ENCODE measurements around the gene XXYLT1.
"Not testable (repeated sequence)": the region's sequence is repeated elsewhere in the genome, so short reads cannot be mapped to it uniquely, and the experiment has no call there.

The XXYLT1 gene

GRCh38 chr3:195112361-195112791 lies 158.6 kb downstream of the XXYLT1 start:
- no peak for DNase-seq (ENCODE audit: low spot score)

DNA sequence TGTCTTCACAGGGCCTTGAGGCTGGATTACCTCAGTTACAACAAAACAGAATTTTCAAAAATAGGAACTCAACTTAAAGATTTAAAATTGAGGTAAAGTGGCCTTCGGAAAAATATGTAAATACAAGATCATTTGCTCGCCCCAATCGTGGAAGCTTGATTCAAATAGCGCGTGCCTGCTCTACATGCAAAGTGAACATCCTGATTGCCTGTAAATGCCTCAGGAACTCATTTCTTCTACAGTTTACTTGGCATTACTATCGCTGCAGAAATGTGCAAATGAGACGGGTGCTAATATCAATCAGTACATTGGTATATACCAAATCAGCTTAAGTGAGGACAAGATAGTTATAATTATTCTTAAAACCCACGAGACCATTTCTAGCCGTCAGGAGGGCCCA lies 159.2 kb downstream of the XXYLT1 start:
- no peak for DNase-seq (ENCODE audit: low spot score)

GRCh38 chr3:195111319-195111705 lies 159.6 kb downstream of the XXYLT1 start:
- no peak for DNase-seq (ENCODE audit: low spot score)

GRCh38 chr3:195110647-195111318 lies 160.2 kb downstream of the XXYLT1 start:
- DNase-seq (ENCODE audit: low spot score): no peak

DNA sequence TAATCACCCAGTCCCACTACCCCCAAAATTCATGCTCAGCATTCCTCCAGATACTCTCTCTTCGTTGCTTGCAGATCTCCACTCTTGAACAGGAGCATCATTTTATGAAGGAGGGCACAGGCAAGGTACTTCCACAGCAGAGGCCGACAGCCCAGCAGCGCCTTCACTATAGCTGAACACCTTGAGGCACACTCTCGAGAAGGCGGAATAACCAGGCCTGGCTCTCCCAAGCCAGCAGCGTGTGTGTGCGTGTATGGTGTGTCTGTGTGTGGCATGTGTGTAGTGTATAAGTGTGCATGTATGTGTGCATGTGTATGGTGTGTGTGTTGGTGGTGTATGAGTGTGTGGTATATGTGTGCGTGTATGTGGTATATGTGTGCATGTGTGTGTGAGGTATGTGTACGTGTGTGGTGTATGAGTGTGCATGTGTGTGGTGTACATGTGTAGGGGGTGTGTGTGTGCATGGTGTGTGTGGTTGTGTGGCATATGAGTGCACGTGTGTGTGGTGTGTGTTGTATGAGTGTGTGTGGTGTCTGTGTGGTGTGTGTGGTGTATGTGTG lies 161.8 kb downstream of the XXYLT1 start:
- no peak for DNase-seq (ENCODE audit: low spot score)

DNA sequence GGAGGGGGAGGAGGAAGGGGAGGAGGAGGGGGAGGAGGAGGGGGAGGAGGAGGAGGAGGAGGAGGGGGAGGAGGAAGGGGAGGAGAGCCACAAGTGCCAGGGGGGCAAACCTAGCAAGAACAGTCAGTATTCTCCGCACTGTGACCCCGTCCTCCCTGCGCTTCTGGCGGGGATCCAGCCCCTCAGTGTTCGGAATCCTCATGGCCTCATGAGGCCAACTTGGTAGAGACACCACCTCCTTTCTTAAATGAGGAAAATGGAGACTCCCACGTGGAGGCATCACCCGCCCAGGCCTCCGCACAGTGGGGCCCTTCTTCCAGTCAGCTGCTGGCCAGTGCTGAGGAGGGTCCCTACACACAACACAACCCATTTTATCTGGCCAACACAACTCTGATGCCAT lies 163.4 kb downstream of the XXYLT1 start:
- DNase-seq (ENCODE audit: low spot score): no peak

- DNase-seq (ENCODE audit: low spot score): not testable (repeated sequence)
These were observed 163.9 kb downstream of the XXYLT1 start for GRCh38 chr3:195107031-195107430.

DNA sequence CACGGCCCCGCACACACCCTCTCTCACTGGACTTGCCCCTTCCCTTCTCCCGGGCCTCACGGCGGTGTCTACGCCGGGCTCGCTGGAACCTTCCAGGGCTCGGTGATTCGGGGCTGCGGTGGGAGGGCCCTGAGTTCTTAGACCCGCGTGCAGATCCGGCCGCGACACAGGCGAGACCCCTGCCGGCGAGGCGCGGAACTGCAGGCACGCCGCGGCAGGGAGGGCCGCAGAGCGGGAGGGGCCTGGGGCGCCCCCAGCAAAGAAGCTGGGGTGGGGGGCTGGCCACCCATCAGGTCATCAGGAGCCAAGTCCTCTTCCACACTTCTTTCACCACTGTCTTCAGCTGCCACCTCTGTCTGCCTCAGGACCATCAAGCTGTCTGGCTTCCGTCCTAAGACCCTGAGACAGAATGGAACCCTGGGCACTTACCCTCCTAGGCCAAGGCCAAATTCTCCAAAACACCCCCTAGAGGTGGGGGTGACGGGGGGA lies 164.5 kb downstream of the XXYLT1 start:
- DNase-seq (ENCODE audit: low spot score): peak; percentile 82

DNA sequence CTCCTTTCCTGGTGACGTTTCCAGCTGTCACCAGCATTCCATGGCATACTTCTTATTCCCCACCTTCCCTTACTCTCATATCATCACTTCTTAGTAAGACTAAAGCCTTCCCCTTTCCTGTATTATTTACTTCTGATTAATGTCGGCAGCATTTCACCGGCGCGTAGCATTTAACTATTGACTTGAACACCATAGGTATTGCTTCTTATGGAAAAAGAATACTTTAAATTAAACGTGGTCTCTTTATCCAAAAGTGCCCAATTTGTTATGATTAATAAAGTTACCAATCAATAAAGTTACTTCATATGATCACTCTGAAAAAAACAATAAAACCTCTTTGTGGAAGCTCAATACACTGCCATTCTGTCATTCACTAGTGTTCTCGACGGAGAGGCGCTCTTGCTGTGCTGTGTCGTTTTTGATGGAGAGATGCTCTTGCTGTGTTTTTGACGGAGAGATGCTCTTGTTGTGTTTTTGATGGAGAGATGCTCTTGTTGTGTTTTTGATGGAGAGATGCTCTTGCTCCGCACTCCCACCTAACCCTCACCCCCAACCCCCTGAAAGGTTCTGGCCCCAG lies 165.0 kb downstream of the XXYLT1 start:
- no peak for DNase-seq (ENCODE audit: low spot score)

GRCh38 chr3:195105389-195105788 lies 165.6 kb downstream of the XXYLT1 start:
- DNase-seq (ENCODE audit: low spot score): no peak

DNA sequence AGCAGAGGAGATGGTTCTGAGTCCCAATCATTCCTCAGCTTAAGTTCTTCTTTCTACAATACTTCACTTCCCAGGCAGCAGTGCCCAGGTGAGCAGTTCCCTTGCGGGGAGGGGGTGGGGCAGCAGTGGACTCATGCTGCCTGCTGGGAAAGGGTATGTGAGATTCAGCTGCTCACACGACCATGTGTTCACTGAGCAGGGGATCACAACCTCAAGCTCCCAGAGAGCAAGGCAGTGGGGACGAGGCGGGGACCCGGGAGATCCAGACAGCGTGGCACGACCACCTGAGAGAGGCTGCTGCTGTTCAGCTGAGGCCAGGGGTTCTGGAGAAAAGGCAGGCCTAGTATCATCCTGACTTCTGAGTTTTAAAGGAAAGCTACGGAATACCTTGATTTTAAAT lies 166.6 kb downstream of the XXYLT1 start:
- no peak for DNase-seq (ENCODE audit: low spot score)

GRCh38 chr3:195103623-195104022 lies 167.3 kb downstream of the XXYLT1 start:
- DNase-seq (ENCODE audit: low spot score): no peak

DNA sequence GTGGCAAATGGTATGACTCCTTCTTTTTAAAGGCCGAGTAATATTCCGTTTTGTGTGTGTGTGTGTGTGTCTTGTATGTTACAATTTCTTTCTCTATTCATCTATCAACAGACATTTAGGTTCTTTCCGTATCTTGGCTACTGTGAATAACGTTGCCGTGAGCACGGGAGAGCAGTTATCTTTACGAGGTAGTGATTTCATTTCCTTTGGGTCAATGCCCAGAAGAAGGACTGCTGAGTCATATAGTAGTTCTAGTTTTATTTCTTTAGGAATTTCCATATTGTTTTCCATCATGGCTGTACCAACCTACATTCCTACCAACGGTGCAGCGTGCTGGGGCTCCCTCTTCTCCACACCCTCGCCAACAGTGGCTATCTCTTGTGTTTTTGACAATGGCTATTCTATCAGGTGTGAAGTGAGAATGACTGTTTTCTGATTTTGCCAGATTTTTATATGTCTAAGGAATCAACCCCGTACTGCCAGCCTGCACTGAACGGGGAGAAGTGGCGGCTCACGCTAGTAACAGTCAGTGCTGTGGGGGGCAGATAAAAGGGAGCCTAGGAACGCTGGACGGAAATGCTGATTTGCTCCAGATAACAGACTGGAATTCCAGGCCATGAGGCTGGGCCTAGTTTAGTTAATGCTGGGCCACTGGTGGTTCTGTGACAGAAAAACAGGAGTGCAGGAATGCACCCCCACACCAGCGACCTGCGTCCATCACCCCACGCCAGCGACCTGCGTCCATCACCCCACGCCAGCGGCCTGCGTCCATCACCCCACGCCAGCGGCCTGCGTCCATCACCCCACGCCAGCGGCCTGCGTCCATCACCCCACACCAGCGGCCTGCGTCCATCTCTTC lies 168.1 kb downstream of the XXYLT1 start:
- DNase-seq (ENCODE audit: low spot score): no peak

GRCh38 chr3:195101927-195102608 lies 168.9 kb downstream of the XXYLT1 start:
- no peak for DNase-seq (ENCODE audit: low spot score)

DNA sequence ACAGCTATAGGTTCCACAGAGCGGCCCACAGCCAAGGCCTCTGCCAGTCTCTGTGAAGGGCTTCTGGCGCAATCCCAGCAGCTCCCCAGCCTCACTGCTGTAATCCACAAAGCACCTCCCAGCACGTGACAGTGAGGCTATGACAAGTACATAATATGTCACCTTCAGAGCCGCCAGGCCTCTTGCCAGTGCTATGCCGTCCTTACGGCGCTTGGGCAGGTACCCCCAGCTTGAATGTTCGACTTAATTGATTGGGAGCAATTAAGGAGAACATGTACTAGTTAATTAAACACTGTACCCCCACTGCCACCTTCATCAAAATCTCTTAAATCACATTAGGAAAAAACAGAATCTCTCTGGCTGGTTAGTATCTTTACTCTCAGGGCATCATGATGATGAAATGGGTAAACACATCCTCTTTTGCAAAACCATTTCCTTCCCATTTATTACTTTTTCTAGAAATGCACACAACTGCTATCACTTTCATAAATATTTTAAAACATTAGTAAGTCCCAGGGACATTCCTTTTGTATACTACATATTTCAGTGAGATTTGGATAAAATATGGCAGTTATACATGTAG lies 169.9 kb downstream of the XXYLT1 start:
- peak; percentile 55 for DNase-seq (ENCODE audit: low spot score)

- DNase-seq (ENCODE audit: low spot score): no peak
These were observed 170.8 kb downstream of the XXYLT1 start for GRCh38 chr3:195099951-195100785.

- no peak for DNase-seq (ENCODE audit: low spot score)
These were observed 172.0 kb downstream of the XXYLT1 start for GRCh38 chr3:195098741-195099525.

GRCh38 chr3:195097331-195098255 lies 173.4 kb downstream of the XXYLT1 start:
- DNase-seq (ENCODE audit: low spot score): peak; percentile 28

All from germinal center (tissue), 1 donor.